ENCODE data around the gene FBLN5.
"Not testable (repeated sequence)": the region's sequence is repeated elsewhere in the genome, so short reads cannot be mapped to it uniquely, and the experiment has no call there.

Gene FBLN5

DNA sequence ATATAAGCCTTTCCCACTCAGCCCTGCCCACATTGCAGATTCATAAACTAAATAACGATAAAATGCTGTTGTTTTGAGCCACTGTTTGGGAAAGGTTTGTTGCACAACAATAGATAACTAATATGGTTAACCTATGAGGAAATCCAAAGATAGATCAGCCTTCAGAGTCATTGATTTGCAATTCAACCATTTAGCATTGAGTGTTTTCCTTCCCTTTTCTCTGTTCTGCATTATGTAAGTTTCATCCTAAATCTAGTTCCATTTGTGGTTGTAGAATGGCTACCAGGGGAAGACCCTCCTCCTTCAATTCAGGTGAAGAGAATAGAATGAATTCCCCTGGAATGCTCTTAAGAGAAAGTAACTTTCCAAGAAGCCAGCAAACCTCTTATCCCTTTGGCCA is 99.8 kb downstream of the FBLN5 start:
- H3K4me3 ChIP-seq (ENCODE audit: low read depth, low read length), result no peak overlapping the region
- TF ChIP-seq POLR2A (IDR thresholded peaks at IDR 0.05; ENCODE audit: extremely low read depth, insufficient read length), result no peak
- TF ChIP-seq MAX (IDR thresholded peaks at IDR 0.05; ENCODE audit: low read depth, low read length), result no peak
- TF ChIP-seq MYC (IDR thresholded peaks at IDR 0.05; ENCODE audit: low read depth, low read length), result no peak
- no peak for TF ChIP-seq CTCF (IDR thresholded peaks at IDR 0.05; ENCODE audit: low read depth, low read length)
- DNase-seq (ENCODE audit: low read depth), result no peak

DNA sequence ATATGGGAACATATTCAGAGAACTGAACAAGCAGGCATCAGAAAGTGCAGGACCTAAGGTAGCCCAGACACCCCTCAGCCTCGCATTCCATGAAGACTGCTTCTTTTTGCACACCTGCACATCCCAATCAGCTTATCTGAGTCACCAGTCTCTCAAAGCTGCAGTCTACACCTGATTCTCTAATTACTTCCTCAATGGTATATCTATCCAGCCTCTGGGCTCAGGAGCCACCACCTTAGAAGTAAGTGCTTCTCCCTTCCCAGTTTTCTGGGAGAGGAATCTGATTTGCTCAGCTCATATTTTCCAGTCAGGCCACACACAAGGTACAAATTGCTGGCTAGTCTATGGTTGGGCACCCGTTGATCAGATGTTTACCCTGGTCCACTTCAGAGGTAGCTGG is 101.8 kb downstream of the FBLN5 start:
- no peak for DNase-seq (ENCODE audit: low read depth)
- TF ChIP-seq MYC (IDR thresholded peaks at IDR 0.05; ENCODE audit: low read depth, low read length) (no peak), POLR2A (IDR thresholded peaks at IDR 0.05; ENCODE audit: extremely low read depth, insufficient read length) (no peak), CTCF (IDR thresholded peaks at IDR 0.05; ENCODE audit: low read depth, low read length) (no peak), MAX (IDR thresholded peaks at IDR 0.05; ENCODE audit: low read depth, low read length) (no peak)
- no peak overlapping the region for H3K4me3 ChIP-seq (ENCODE audit: low read depth, low read length)

DNA sequence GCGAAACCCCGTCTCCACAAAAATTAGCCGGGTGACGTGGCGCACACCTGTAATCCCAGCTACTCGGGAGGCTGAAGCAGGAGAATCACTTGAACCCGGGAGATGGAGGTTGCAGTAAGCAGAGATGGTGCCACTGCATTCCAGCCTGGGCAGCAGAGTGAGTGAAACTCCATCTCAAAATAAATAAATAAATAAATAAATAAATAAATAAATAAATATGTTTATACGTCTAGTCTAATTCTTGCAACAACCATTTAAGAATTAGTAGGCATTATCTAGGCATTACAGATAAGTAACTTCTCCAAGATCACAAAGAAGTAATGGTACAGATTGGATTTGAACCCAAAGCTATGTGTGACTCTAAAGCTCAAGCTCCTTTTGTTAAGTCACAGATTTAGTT is 102.4 kb downstream of the FBLN5 start:
- not testable (repeated sequence) for DNase-seq (ENCODE audit: low read depth); H3K4me3 ChIP-seq (ENCODE audit: low read depth, low read length)

DNA sequence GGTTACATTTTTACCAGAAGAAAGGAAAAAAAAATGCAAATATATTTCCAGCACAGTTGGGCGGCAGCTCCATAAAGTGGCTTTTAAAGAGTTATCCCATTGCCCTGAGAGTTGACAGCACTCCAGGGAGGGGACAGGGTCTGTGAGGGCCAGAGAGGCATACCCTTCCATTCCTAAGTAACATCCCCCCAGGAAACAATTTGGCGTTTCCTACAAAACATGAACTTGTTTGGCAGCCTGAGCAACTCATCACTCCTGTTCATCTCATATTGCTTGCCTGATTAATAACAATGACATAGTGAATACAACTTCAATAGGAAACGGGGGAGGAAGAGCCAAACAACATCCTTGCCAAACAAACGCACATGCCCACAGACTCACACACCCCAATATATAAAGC is 103.5 kb downstream of the FBLN5 start:
- no peak overlapping the region for H3K4me3 ChIP-seq (ENCODE audit: low read depth, low read length)
- no peak for DNase-seq (ENCODE audit: low read depth)
- TF ChIP-seq CTCF (IDR thresholded peaks at IDR 0.05; ENCODE audit: low read depth, low read length) (no peak), POLR2A (IDR thresholded peaks at IDR 0.05; ENCODE audit: extremely low read depth, insufficient read length) (no peak), MYC (IDR thresholded peaks at IDR 0.05; ENCODE audit: low read depth, low read length) (no peak), MAX (IDR thresholded peaks at IDR 0.05; ENCODE audit: low read depth, low read length) (no peak)

GRCh38 chr14:91843437-91843836 is 104.1 kb downstream of the FBLN5 start:
- H3K4me3 ChIP-seq (ENCODE audit: low read depth, low read length), result no peak overlapping the region
- DNase-seq (ENCODE audit: low read depth), result no peak
- TF ChIP-seq MAX (IDR thresholded peaks at IDR 0.05; ENCODE audit: low read depth, low read length) (no peak), POLR2A (IDR thresholded peaks at IDR 0.05; ENCODE audit: extremely low read depth, insufficient read length) (no peak), MYC (IDR thresholded peaks at IDR 0.05; ENCODE audit: low read depth, low read length) (no peak), CTCF (IDR thresholded peaks at IDR 0.05; ENCODE audit: low read depth, low read length) (no peak)

DNA sequence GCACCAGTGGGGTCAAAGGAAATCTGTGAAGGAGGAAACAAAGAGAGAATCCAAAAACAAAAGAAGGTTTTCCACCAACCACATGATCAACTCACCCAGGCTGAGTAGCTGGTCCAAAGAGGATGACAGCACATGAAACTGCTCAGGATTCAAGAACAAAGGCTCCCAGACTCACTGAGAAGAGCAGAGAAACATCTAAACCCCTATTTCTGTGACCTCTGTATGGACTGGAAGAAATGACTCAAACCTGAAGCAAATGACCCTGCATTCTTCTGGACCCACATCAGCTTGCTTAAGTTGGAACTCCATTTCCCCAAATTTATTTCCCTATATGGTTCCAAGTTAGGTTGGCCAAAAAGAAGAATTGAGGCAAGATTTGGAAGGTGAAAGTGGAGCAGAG is 106.4 kb downstream of the FBLN5 start:
- H3K4me3 ChIP-seq (ENCODE audit: low read depth, low read length), result no peak overlapping the region
- TF ChIP-seq MYC (IDR thresholded peaks at IDR 0.05; ENCODE audit: low read depth, low read length) (no peak), CTCF (IDR thresholded peaks at IDR 0.05; ENCODE audit: low read depth, low read length) (no peak), POLR2A (IDR thresholded peaks at IDR 0.05; ENCODE audit: extremely low read depth, insufficient read length) (no peak), MAX (IDR thresholded peaks at IDR 0.05; ENCODE audit: low read depth, low read length) (no peak)
- DNase-seq (ENCODE audit: low read depth), result no peak
